OCI-LY3 (cell line): ENCODE measurements around the gene AR.

ENCODE experiments used
- EZH2phosphoT487 ChIP-seq: fragments of 200-600 bp; shearing (Covaris generic); IDR thresholded peaks from 2 replicates; pipeline ENCODE4 v1.6.1; 2018; ENCODE audit warnings: antibody characterized with exemption, mixed run types, low read depth
- TF ChIP-seq, protein P1 (sequence below): fragments of 200-600, 300-600 bp; sonication (generic); IDR thresholded peaks from 2 replicates; pipeline ENCODE4 v1.5.1; 2014; ENCODE audit warnings: antibody characterized with exemption, low read length, low read depth

DNA sequence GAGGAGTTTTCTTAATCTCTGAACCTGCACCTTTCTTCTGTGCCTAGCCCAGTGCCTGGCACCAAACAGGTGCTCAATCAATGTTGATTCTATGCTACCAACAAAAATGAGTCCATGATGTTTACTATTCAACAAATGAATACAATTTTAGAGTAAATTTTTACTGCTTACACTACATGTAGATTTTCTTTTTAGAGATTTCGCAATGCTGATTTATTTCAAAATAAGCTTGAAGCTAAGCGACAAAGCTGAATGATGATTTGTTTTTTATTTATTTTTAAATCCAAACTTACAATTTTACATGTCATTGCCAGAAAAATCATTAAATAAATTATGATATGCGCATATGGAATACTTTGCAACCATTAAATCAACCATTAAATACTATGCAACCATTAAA lies 55.7 kb downstream of the AR start:
- TF ChIP-seq, protein P1, sequence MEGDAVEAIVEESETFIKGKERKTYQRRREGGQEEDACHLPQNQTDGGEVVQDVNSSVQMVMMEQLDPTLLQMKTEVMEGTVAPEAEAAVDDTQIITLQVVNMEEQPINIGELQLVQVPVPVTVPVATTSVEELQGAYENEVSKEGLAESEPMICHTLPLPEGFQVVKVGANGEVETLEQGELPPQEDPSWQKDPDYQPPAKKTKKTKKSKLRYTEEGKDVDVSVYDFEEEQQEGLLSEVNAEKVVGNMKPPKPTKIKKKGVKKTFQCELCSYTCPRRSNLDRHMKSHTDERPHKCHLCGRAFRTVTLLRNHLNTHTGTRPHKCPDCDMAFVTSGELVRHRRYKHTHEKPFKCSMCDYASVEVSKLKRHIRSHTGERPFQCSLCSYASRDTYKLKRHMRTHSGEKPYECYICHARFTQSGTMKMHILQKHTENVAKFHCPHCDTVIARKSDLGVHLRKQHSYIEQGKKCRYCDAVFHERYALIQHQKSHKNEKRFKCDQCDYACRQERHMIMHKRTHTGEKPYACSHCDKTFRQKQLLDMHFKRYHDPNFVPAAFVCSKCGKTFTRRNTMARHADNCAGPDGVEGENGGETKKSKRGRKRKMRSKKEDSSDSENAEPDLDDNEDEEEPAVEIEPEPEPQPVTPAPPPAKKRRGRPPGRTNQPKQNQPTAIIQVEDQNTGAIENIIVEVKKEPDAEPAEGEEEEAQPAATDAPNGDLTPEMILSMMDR: no peak
- no peak for TF ChIP-seq EZH2phosphoT487
